Stimulated activated CD4-positive, alpha-beta T cell treated with anti-CD3 and anti-CD28 coated beads, Interleukin-15, amount 100 ng/mL, for 1 hour (primary cell): ENCODE measurements around the gene TTLL11.
"Not testable (repeated sequence)": the region's sequence is repeated elsewhere in the genome, so short reads cannot be mapped to it uniquely, and the experiment has no call there.

Source experiments
- DNase-seq, 2 donors: peaks; one replicate each; pipeline ENCODE4 v3.0.0-alpha.2; 2020; ENCODE audit warnings: low read depth in 1 of 2, low spot score in 1 of 2

The TTLL11 gene

GRCh38 chr9:122125509-122126330 is 32.6 kb upstream of the TTLL11 start:
- no peak for DNase-seq

- peak; percentile 62 to 70 for DNase-seq
Observed at GRCh38 chr9:122125158-122125508, 32.0 kb upstream of the TTLL11 start.

- no peak for DNase-seq
Observed at GRCh38 chr9:122124528-122124927, 31.4 kb upstream of the TTLL11 start.

- no peak for DNase-seq
Observed at GRCh38 chr9:122124048-122124447, 30.9 kb upstream of the TTLL11 start.

- DNase-seq = peak; percentile 46 to 53
Observed at GRCh38 chr9:122122903-122123632, 30.0 kb upstream of the TTLL11 start.

GRCh38 chr9:122122468-122122867 is 29.4 kb upstream of the TTLL11 start:
- no peak for DNase-seq

GRCh38 chr9:122121931-122122330 is 28.8 kb upstream of the TTLL11 start:
- DNase-seq = no peak

- no peak for DNase-seq
Observed at GRCh38 chr9:122121391-122121790, 28.3 kb upstream of the TTLL11 start.

GRCh38 chr9:122120316-122121071 is 27.4 kb upstream of the TTLL11 start:
- DNase-seq = no peak

GRCh38 chr9:122119721-122120120 is 26.6 kb upstream of the TTLL11 start:
- no peak for DNase-seq

GRCh38 chr9:122119166-122119521 is 26.0 kb upstream of the TTLL11 start:
- DNase-seq = no peak

- DNase-seq = no peak
Observed at GRCh38 chr9:122118343-122119165, 25.4 kb upstream of the TTLL11 start.

GRCh38 chr9:122117241-122117640 is 24.1 kb upstream of the TTLL11 start:
- DNase-seq = not testable (repeated sequence)

- no peak for DNase-seq
Observed at GRCh38 chr9:122116448-122117173, 23.5 kb upstream of the TTLL11 start.

GRCh38 chr9:122116040-122116439 is 22.9 kb upstream of the TTLL11 start:
- no peak for DNase-seq

- no peak for DNase-seq
Observed at GRCh38 chr9:122115176-122116035, 22.3 kb upstream of the TTLL11 start.

- DNase-seq = no peak
Observed at GRCh38 chr9:122113574-122113973, 20.5 kb upstream of the TTLL11 start.

GRCh38 chr9:122112238-122112637 is 19.1 kb upstream of the TTLL11 start:
- no peak for DNase-seq

- no peak for DNase-seq
Observed at GRCh38 chr9:122111413-122112085, 18.4 kb upstream of the TTLL11 start.
